Tibial nerve (tissue), 4 donors: ENCODE data around the gene SLC35F1. TPM values are rescaled to one million over a fixed set of nuclear protein-coding genes. Genes with fewer than 3 reads are reported as not detected.

Experiments used
- DNase-seq, 2 donors: peaks; one replicate each; pipeline ENCODE4 v3.0.0-alpha.2; 2019; ENCODE audit warnings: low spot score in 2 of 2
- H3K27ac ChIP-seq, 4 donors: fragments of 200-600 bp; sonication (generic) in 3 of 4; one replicate each; pipeline ENCODE4 v1.5.1; 2017 to 2019; ENCODE audit warnings: mild to moderate bottlenecking in 1 of 4
- H3K27me3 ChIP-seq, 2 donors: fragments of 200-600 bp; sonication (generic) in 1 of 2; one replicate each; pipeline versions ENCODE4 v1.5.1 to v1.6.0; 2017 to 2019
- H3K36me3 ChIP-seq, 3 donors: fragments of 200-600 bp; sonication (generic); one replicate each; pipeline ENCODE4 v1.5.1; 2018 to 2019
- H3K4me1 ChIP-seq, 4 donors: fragments of 200-600 bp; sonication (generic) in 3 of 4; one replicate each; pipeline ENCODE4 v1.5.1; 2017 to 2019
- H3K4me3 ChIP-seq, 4 donors: fragments of 200-600 bp; sonication (generic) in 3 of 4; one replicate each; pipeline ENCODE4 v1.5.1; 2017 to 2019; ENCODE audit warnings: mild to moderate bottlenecking in 1 of 4, moderate library complexity in 1 of 4
- H3K9me3 ChIP-seq, 4 donors: fragments of 200-600 bp; sonication (generic) in 3 of 4; one replicate each; pipeline ENCODE4 v1.5.1; 2017 to 2019
- EP300 ChIP-seq, 2 donors: sonication (generic); formaldehyde crosslinking; IDR thresholded peaks; one replicate each; pipeline ENCODE4 v1.6.1; 2017; ENCODE audit warnings: antibody characterized with exemption in 2 of 2, mild to moderate bottlenecking in 1 of 2
- POLR2A ChIP-seq, 2 donors: fragments of 450-650 bp; IDR thresholded peaks; one replicate each; pipeline ENCODE4 v1.6.1; 2017; ENCODE audit warnings: antibody characterized with exemption in 2 of 2, mild to moderate bottlenecking in 2 of 2, moderate library complexity in 2 of 2
- WGBS, 2 donors: methylation state at CpG; one replicate each; pipeline ENCODE4 v1.1.5; 2018; 5-methylcytosine and 5-hydroxymethylcytosine counted together
- total RNA-seq, 4 donors: library from RNA; depleted of rRNA; stranded (reverse); fragments of >200 nt; gene quantifications; one replicate each; pipeline ENCODE4 v1.1.0, GENCODE V29; 2016
- TF ChIP-seq, protein P1 (sequence below), 5 experiments: fragments of 200-600 bp in 3 of 5; fragments of 450-650 bp in 2 of 5; sonication (generic) in 3 of 5; IDR thresholded peaks; one replicate each; pipeline ENCODE4 v1.5.1; 2016 to 2019; ENCODE audit warnings: antibody characterized with exemption in 5 of 5, mild to moderate bottlenecking in 3 of 5, moderate library complexity in 2 of 5

SLC35F1 gene
- total RNA-seq, 4 donors from 2014 or later, result 12.7 to 40.4 (median 16.5) TPM

DNA sequence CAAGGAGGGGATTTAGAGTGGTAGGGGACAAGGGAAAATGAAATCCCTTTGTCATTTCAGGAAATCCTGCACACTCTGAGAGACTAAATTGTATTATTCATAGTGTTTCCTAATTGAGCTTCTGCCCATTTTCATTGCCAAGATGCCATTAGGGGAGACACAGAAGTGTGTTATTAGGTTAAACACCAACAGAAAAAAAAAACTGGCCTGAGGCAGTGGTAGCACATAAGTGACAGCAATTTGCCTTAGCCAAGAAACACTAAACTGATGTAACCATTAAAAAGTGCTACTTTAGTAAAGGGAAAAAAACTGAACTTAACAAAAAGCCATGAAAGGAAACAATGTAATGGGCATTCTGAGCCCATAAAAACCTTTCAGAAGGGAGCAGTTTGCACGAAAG lies 370.6 kb downstream of the SLC35F1 start:
- Histone ChIP-seq H3K27me3 (no peaks in the 10 kb centered on the region), H3K9me3 (no peaks in the 10 kb centered on the region), H3K4me1 (peaks cover 0 to 8% (median 0%) of the 10 kb centered on the region in 4 donors), H3K27ac (no peak overlapping the region), H3K4me3 (no peak overlapping the region), H3K36me3 (no peaks in the 10 kb centered on the region)
- no peak for DNase-seq
- TF ChIP-seq EP300 (IDR thresholded peaks at IDR 0.05) (no peak), POLR2A (IDR thresholded peaks at IDR 0.05) (no peak)
- TF ChIP-seq, protein P1, sequence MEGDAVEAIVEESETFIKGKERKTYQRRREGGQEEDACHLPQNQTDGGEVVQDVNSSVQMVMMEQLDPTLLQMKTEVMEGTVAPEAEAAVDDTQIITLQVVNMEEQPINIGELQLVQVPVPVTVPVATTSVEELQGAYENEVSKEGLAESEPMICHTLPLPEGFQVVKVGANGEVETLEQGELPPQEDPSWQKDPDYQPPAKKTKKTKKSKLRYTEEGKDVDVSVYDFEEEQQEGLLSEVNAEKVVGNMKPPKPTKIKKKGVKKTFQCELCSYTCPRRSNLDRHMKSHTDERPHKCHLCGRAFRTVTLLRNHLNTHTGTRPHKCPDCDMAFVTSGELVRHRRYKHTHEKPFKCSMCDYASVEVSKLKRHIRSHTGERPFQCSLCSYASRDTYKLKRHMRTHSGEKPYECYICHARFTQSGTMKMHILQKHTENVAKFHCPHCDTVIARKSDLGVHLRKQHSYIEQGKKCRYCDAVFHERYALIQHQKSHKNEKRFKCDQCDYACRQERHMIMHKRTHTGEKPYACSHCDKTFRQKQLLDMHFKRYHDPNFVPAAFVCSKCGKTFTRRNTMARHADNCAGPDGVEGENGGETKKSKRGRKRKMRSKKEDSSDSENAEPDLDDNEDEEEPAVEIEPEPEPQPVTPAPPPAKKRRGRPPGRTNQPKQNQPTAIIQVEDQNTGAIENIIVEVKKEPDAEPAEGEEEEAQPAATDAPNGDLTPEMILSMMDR (IDR thresholded peaks at IDR 0.05), result no peak
- WGBS, 2 donors, result 33 to 34% methylated on average over 1 of the region's 1 CpG

DNA sequence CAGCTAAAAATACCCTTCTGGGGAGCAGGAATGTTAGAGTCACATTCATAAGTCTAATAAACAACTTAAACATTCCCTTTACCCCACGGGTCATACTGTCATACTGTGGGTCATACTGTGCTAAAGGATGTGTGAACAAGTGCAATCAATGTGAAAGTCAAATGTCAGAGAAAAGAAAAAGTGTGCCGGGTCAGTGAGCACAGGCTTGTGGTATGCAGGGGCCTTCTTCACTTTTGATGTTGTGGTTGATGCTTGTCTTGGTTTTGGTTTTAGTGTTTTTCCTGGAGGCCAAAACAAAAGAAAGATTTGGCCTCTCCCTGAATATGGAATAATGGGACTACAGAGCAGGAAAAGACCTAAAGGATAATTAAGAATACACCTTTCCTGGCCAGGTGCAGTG lies 373.1 kb downstream of the SLC35F1 start:
- Histone ChIP-seq H3K9me3 (no peaks in the 10 kb centered on the region), H3K4me3 (no peak overlapping the region), H3K27ac (no peak overlapping the region), H3K4me1 (peaks cover 0 to 20% (median 3%) of the 10 kb centered on the region in 4 donors), H3K36me3 (no peaks in the 10 kb centered on the region), H3K27me3 (no peaks in the 10 kb centered on the region)
- no peak for DNase-seq
- WGBS, 2 donors, result 28 to 36% methylated on average over 2 of the region's 2 CpGs
- TF ChIP-seq POLR2A (IDR thresholded peaks at IDR 0.05), result no peak
- TF ChIP-seq EP300 (IDR thresholded peaks at IDR 0.05), result no peak
- TF ChIP-seq, protein P1 (IDR thresholded peaks at IDR 0.05), result no peak

DNA sequence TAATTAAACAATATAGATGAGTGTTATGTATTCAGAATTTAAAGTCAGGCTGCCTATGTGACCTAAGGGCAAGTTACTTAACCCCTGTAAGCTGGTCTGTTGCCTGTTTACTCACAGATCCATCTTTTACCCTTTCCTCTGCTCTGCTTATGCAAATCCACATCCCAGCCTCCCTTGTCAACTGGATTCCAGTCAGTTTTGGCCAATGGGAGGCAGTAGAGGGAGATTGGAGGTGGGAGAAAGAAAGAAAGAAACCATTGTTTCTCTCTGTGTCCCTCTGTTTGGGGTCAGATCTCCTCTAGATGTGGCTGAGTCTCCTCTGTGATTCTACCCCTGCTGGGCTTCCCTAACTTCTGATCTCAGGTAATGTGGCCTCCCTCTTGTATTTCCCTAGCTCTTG lies 374.2 kb downstream of the SLC35F1 start:
- TF ChIP-seq, protein P1 (IDR thresholded peaks at IDR 0.05), result no peak
- TF ChIP-seq POLR2A (IDR thresholded peaks at IDR 0.05) (no peak), EP300 (IDR thresholded peaks at IDR 0.05) (no peak)
- no peaks in the 10 kb centered on the region for H3K27me3 ChIP-seq
- H3K9me3 ChIP-seq, result no peaks in the 10 kb centered on the region
- no peak overlapping the region for H3K27ac ChIP-seq
- peaks cover 0 to 26% (median 6%) of the 10 kb centered on the region in 4 donors for H3K4me1 ChIP-seq
- H3K4me3 ChIP-seq, result no peak overlapping the region
- H3K36me3 ChIP-seq, result no peaks in the 10 kb centered on the region
- DNase-seq, result no peak

DNA sequence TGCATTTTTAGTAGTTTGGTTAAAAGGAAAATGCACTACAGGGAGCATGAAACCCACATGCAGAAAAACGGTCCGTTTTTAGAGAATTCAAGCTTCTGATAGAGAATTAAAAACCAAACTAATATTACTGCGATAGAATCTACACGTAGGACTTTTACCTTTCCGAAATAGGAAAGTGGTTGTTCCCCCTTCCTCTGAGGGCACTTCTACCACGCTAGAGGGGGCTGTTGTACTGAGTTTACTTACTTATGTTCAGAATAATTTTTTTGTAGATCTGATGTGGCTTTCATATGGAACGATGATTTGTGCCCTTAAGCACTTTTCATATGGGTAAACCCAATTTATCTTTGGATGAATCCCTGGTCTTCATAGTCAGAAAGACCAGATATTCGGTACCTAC lies 376.7 kb downstream of the SLC35F1 start:
- Histone ChIP-seq H3K27me3 (no peaks in the 10 kb centered on the region), H3K27ac (no peak overlapping the region), H3K36me3 (no peaks in the 10 kb centered on the region), H3K4me1 (peaks cover 0 to 26% (median 6%) of the 10 kb centered on the region in 4 donors), H3K9me3 (no peaks in the 10 kb centered on the region), H3K4me3 (no peak overlapping the region)
- WGBS, 2 donors, result 26 to 31% methylated on average over 8 of the region's 8 CpGs
- TF ChIP-seq EP300 (IDR thresholded peaks at IDR 0.05) (no peak), POLR2A (IDR thresholded peaks at IDR 0.05) (no peak)
- TF ChIP-seq, protein P1 (IDR thresholded peaks at IDR 0.05), result peak; percentile 54 to 68 (median 61)
- DNase-seq, result peak in 1 of 2 donors; percentile 68

DNA sequence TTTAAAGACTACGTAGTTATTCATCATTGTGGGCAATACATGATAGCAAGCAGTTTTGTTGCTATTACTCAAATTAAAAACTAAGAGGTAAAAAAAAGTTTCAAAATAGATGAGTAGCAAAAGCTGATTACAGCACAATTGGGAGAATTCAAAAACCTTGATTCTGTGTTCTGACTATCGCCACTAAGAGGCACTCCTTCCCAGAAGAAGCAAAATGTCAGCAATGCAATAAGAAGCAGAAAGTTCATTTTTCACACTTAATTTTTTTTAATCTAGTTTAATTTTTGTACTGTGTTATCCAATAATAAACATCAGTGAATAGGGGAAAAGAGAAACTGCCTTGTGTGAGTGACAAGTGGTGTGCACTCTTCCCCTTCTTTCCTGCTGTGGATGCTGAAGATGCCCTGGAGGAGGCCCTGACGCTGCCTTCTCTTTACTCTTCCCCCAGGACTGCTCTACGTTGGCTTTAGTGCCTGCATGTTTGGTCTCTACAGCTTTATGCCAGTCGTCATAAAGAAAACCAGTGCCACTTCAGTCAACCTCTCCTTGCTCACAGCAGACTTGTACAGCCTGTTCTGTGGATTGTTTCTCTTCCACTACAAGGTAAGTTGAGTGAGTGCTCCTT lies 377.8 kb downstream of the SLC35F1 start:
- peaks cover 0 to 24% (median 6%) of the 10 kb centered on the region in 4 donors for H3K4me1 ChIP-seq
- H3K27me3 ChIP-seq, result no peaks in the 10 kb centered on the region
- no peak overlapping the region for H3K27ac ChIP-seq
- TF ChIP-seq POLR2A (IDR thresholded peaks at IDR 0.05) (no peak), EP300 (IDR thresholded peaks at IDR 0.05) (no peak)
- TF ChIP-seq, protein P1 (IDR thresholded peaks at IDR 0.05), result peak; percentile 15 to 59 (median 33)
- no peaks in the 10 kb centered on the region for H3K36me3 ChIP-seq
- 77 to 79% methylated on average over 5 of the region's 5 CpGs for WGBS, 2 donors
- DNase-seq, result no peak
- no peaks in the 10 kb centered on the region for H3K9me3 ChIP-seq
- no peak overlapping the region for H3K4me3 ChIP-seq
